Stimulated activated CD8-positive, alpha-beta memory T cell treated with anti-CD3 and anti-CD28 coated beads, Interleukin-2, amount 100 ng/mL, for 1 hour (primary cell): ENCODE measurements around the gene PTBP1.
A peak's percentile ranks its signal among the peaks of the same experiment; 100 is the strongest.

Experiments used
- DNase-seq, 2 donors: peaks; one replicate each; pipeline ENCODE4 v3.0.0-alpha.2; 2020; ENCODE audit warnings: low read depth in 2 of 2

The PTBP1 gene

GRCh38 chr19:797528-798414 lies 519 bp downstream of the PTBP1 start:
- DNase-seq, result peak; percentile 73 to 78

- no peak for DNase-seq
Observed at GRCh38 chr19:798415-799075, 1.3 kb downstream of the PTBP1 start.

- DNase-seq, result no peak
Observed at GRCh38 chr19:799076-799881, 2.0 kb downstream of the PTBP1 start.

GRCh38 chr19:800360-801029 lies 3.2 kb downstream of the PTBP1 start:
- no peak for DNase-seq

- DNase-seq, result no peak
Observed at GRCh38 chr19:801030-801860, 4.0 kb downstream of the PTBP1 start.

GRCh38 chr19:801861-802497 lies 4.7 kb downstream of the PTBP1 start:
- DNase-seq, result no peak

- no peak for DNase-seq
Observed at GRCh38 chr19:802498-803098, 5.3 kb downstream of the PTBP1 start.

- DNase-seq, result no peak
Observed at GRCh38 chr19:803099-803561, 5.9 kb downstream of the PTBP1 start.

- no peak for DNase-seq
Observed at GRCh38 chr19:803686-804418, 6.6 kb downstream of the PTBP1 start.

- no peak for DNase-seq
Observed at GRCh38 chr19:804419-805165, 7.3 kb downstream of the PTBP1 start.

GRCh38 chr19:805166-805551 lies 7.9 kb downstream of the PTBP1 start:
- DNase-seq, result no peak

GRCh38 chr19:805600-806550 lies 8.6 kb downstream of the PTBP1 start:
- DNase-seq, result no peak

GRCh38 chr19:806815-807421 lies 9.7 kb downstream of the PTBP1 start:
- no peak for DNase-seq

GRCh38 chr19:807627-808422 lies 10.6 kb downstream of the PTBP1 start:
- DNase-seq, result no peak

GRCh38 chr19:808423-808775 lies 11.1 kb downstream of the PTBP1 start:
- no peak for DNase-seq
